Activated naive CD4-positive, alpha-beta T cell treated with anti-CD3 and anti-CD28 coated beads for 36 hours (primary cell): Measurements from ENCODE around the gene MAML3. TPM values are rescaled to one million over a fixed set of nuclear protein-coding genes. Genes with fewer than 3 reads are reported as not detected.

Experiments
- CTCF ChIA-PET: fragments of 350-600 bp; sonication (Branson Sonifier 250); formaldehyde crosslinking; loops from one replicate; lab custom pipeline; 2021; ENCODE audit warnings: antibody characterized with exemption; lab: Charles Lee
- DNase-seq: peaks from one replicate; pipeline ENCODE4 v3.0.0-alpha.2; 2020
- H3K27ac Mint-ChIP-seq: one replicate; pipeline ENCODE4 v1.8.0; 2021; ENCODE audit warnings: mild to moderate bottlenecking, mixed read lengths
- H3K27me3 Mint-ChIP-seq: one replicate; pipeline ENCODE4 v1.8.0; 2021; ENCODE audit warnings: low read depth, mixed read lengths
- H3K36me3 Mint-ChIP-seq: one replicate; pipeline ENCODE4 v1.8.0; 2021; ENCODE audit warnings: low read depth, mixed read lengths
- H3K4me1 Mint-ChIP-seq: one replicate; pipeline ENCODE4 v1.8.0; 2021; ENCODE audit warnings: low read depth, mixed read lengths
- H3K4me3 Mint-ChIP-seq: one replicate; pipeline ENCODE4 v1.8.0; 2021; ENCODE audit warnings: mild to moderate bottlenecking, moderate library complexity, mixed read lengths
- H3K9me3 Mint-ChIP-seq: one replicate; pipeline ENCODE4 v1.8.0; 2021; ENCODE audit warnings: mixed read lengths
- intact Hi-C: fragments of 100-400 bp; cut with micrococcal nuclease; formaldehyde crosslinking; loops from one replicate; pipeline ENCODE4 v1.15.1; 2023
- total RNA-seq, 2 experiments: library from RNA; stranded (reverse); gene quantifications; one replicate each; pipeline ENCODE4 v1.2.3, GENCODE V29; 2021

The MAML3 gene
- total RNA-seq, 2 experiments from 2014 or later: 0.52 to 0.76 TPM

- no peak for DNase-seq
- CTCF ChIA-PET: no interaction called here
- intact Hi-C loops: no loop called here
- Mint-ChIP-seq H3K36me3 (no peaks in the 10 kb centered on the region), H3K27ac (no peak overlapping the region), H3K4me3 (no peak overlapping the region), H3K4me1 (peaks cover 7% of the 10 kb centered on the region), H3K27me3 (no peaks in the 10 kb centered on the region), H3K9me3 (no peaks in the 10 kb centered on the region)
Measured at GRCh38 chr4:139863531-139863930, 290.5 kb downstream of the MAML3 start.

- intact Hi-C loops: no loop called here
- Mint-ChIP-seq H3K9me3 (no peaks in the 10 kb centered on the region), H3K27me3 (peaks cover 8% of the 10 kb centered on the region), H3K36me3 (no peaks in the 10 kb centered on the region), H3K27ac (no peak overlapping the region), H3K4me1 (peaks cover 19% of the 10 kb centered on the region), H3K4me3 (no peak overlapping the region)
- no peak for DNase-seq
- CTCF ChIA-PET: no interaction called here
Measured at GRCh38 chr4:139861471-139861870, 292.5 kb downstream of the MAML3 start.

- no peak overlapping the region for H3K27ac Mint-ChIP-seq
- H3K4me1 Mint-ChIP-seq: peaks cover 19% of the 10 kb centered on the region
- no peak overlapping the region for H3K4me3 Mint-ChIP-seq
- DNase-seq: no peak
- peaks cover 15% of the 10 kb centered on the region for H3K27me3 Mint-ChIP-seq
- no peaks in the 10 kb centered on the region for H3K9me3 Mint-ChIP-seq
- H3K36me3 Mint-ChIP-seq: no peaks in the 10 kb centered on the region
- intact Hi-C loops: no loop called here
- CTCF ChIA-PET: no interaction called here
Measured at GRCh38 chr4:139860435-139861024, 293.5 kb downstream of the MAML3 start.

- intact Hi-C loops: loop anchor here (1.0 to 5.0 kb wide), 9 partner anchors 41 to 393 kb away; partner anchors contain the start of gene SETD7
Measured at GRCh38 chr4:139859876-139860275, 294.1 kb downstream of the MAML3 start.

GRCh38 chr4:139858436-139859205, 295.4 kb downstream of the MAML3 start:
- Mint-ChIP-seq H3K27me3 (peaks cover 19% of the 10 kb centered on the region), H3K4me1 (peaks cover 19% of the 10 kb centered on the region), H3K27ac (peak overlapping the region; percentile 22), H3K4me3 (no peak overlapping the region), H3K9me3 (no peaks in the 10 kb centered on the region), H3K36me3 (no peaks in the 10 kb centered on the region)
- CTCF ChIA-PET: interaction anchor here (0.6 kb wide), 1 partner anchor 27 kb away, joined by 6 read pairs; no protein-coding TSS in a partner anchor
- intact Hi-C loops: loop anchor here (1.0 to 5.0 kb wide), 14 partner anchors 13 to 592 kb away; partner anchors contain the start of gene SETD7
- peak; percentile 55 for DNase-seq

More at GRCh38 chr4:139859876-139860275, 294.1 kb downstream of the MAML3 start:
- Mint-ChIP-seq H3K4me1 (peaks cover 19% of the 10 kb centered on the region), H3K9me3 (no peaks in the 10 kb centered on the region), H3K36me3 (no peaks in the 10 kb centered on the region), H3K27ac (no peak overlapping the region), H3K4me3 (no peak overlapping the region), H3K27me3 (peaks cover 15% of the 10 kb centered on the region)
- CTCF ChIA-PET: no interaction called here
- no peak for DNase-seq

- Mint-ChIP-seq H3K27ac (no peak overlapping the region), H3K4me3 (no peak overlapping the region), H3K27me3 (peaks cover 19% of the 10 kb centered on the region), H3K4me1 (peaks cover 19% of the 10 kb centered on the region), H3K9me3 (no peaks in the 10 kb centered on the region), H3K36me3 (no peaks in the 10 kb centered on the region)
- CTCF ChIA-PET: interaction anchor here (0.6 to 1.4 kb wide), 2 partner anchors 10 to 262 kb away, joined by 3 to 4 read pairs; no protein-coding TSS in a partner anchor
- intact Hi-C loops: loop anchor here (1.0 to 5.0 kb wide), 9 partner anchors 13 to 592 kb away; partner anchors contain the start of gene SETD7
- no peak for DNase-seq
Measured at GRCh38 chr4:139857977-139858376, 296.0 kb downstream of the MAML3 start.

- DNase-seq: no peak
- CTCF ChIA-PET: interaction anchor here (0.6 to 1.4 kb wide), 3 partner anchors 9 to 287 kb away, joined by 3 to 4 read pairs (median 3); no protein-coding TSS in a partner anchor
- intact Hi-C loops: loop anchor here (5.0 kb wide), 1 partner anchor 260 kb away; no protein-coding TSS in a partner anchor
- H3K4me3 Mint-ChIP-seq: no peak overlapping the region
- no peaks in the 10 kb centered on the region for H3K36me3 Mint-ChIP-seq
- H3K9me3 Mint-ChIP-seq: no peaks in the 10 kb centered on the region
- H3K4me1 Mint-ChIP-seq: peaks cover 22% of the 10 kb centered on the region
- H3K27ac Mint-ChIP-seq: no peak overlapping the region
- H3K27me3 Mint-ChIP-seq: peaks cover 19% of the 10 kb centered on the region
Measured at GRCh38 chr4:139857021-139857420, 297.0 kb downstream of the MAML3 start.

- Mint-ChIP-seq H3K36me3 (no peaks in the 10 kb centered on the region), H3K27me3 (peaks cover 19% of the 10 kb centered on the region), H3K9me3 (no peaks in the 10 kb centered on the region), H3K4me3 (no peak overlapping the region), H3K27ac (no peak overlapping the region), H3K4me1 (peaks cover 22% of the 10 kb centered on the region)
- DNase-seq: no peak
- CTCF ChIA-PET: interaction anchor here (0.8 kb wide), 1 partner anchor 155 kb away, joined by 3 read pairs; no protein-coding TSS in a partner anchor
- intact Hi-C loops: loop anchor here (5.0 kb wide), 1 partner anchor 262 kb away; no protein-coding TSS in a partner anchor
Measured at GRCh38 chr4:139854668-139855403, 299.1 kb downstream of the MAML3 start.

- H3K27me3 Mint-ChIP-seq: peaks cover 19% of the 10 kb centered on the region
- H3K36me3 Mint-ChIP-seq: no peaks in the 10 kb centered on the region
- peaks cover 13% of the 10 kb centered on the region for H3K4me1 Mint-ChIP-seq
- no peaks in the 10 kb centered on the region for H3K9me3 Mint-ChIP-seq
- CTCF ChIA-PET: interaction anchor here (0.9 to 1.4 kb wide), 2 partner anchors 9 to 197 kb away, joined by 4 read pairs; no protein-coding TSS in a partner anchor
- intact Hi-C loops: no loop called here
- no peak for DNase-seq
- no peak overlapping the region for H3K27ac Mint-ChIP-seq
- no peak overlapping the region for H3K4me3 Mint-ChIP-seq
Measured at GRCh38 chr4:139853309-139853708, 300.7 kb downstream of the MAML3 start.

GRCh38 chr4:139852612-139853269, 301.2 kb downstream of the MAML3 start:
- Mint-ChIP-seq H3K4me1 (peaks cover 7% of the 10 kb centered on the region), H3K27me3 (peaks cover 19% of the 10 kb centered on the region), H3K9me3 (no peaks in the 10 kb centered on the region), H3K36me3 (no peaks in the 10 kb centered on the region), H3K27ac (no peak overlapping the region), H3K4me3 (no peak overlapping the region)
- intact Hi-C loops: no loop called here
- DNase-seq: peak; percentile 22
- CTCF ChIA-PET: interaction anchor here (0.9 to 1.4 kb wide), 2 partner anchors 10 to 196 kb away, joined by 4 read pairs; no protein-coding TSS in a partner anchor

- H3K4me3 Mint-ChIP-seq: no peak overlapping the region
- peaks cover 13% of the 10 kb centered on the region for H3K27me3 Mint-ChIP-seq
- intact Hi-C loops: no loop called here
- H3K27ac Mint-ChIP-seq: no peak overlapping the region
- DNase-seq: no peak
- peaks cover 6% of the 10 kb centered on the region for H3K4me1 Mint-ChIP-seq
- no peaks in the 10 kb centered on the region for H3K36me3 Mint-ChIP-seq
- CTCF ChIA-PET: no interaction called here
- no peaks in the 10 kb centered on the region for H3K9me3 Mint-ChIP-seq
Measured at GRCh38 chr4:139851639-139852038, 302.3 kb downstream of the MAML3 start.
